ENCODE results near the gene PKNOX1. TPM values are rescaled to one million over a fixed set of nuclear protein-coding genes. Genes with fewer than 3 reads are reported as not detected.
"Not testable (repeated sequence)": the region's sequence is repeated elsewhere in the genome, so short reads cannot be mapped to it uniquely, and the experiment has no call there.

PKNOX1 gene
- total and polyA plus RNA-seq, 5 donors from 2014 or later, result 13.0 to 22.6 (median 17.1) TPM

DNA sequence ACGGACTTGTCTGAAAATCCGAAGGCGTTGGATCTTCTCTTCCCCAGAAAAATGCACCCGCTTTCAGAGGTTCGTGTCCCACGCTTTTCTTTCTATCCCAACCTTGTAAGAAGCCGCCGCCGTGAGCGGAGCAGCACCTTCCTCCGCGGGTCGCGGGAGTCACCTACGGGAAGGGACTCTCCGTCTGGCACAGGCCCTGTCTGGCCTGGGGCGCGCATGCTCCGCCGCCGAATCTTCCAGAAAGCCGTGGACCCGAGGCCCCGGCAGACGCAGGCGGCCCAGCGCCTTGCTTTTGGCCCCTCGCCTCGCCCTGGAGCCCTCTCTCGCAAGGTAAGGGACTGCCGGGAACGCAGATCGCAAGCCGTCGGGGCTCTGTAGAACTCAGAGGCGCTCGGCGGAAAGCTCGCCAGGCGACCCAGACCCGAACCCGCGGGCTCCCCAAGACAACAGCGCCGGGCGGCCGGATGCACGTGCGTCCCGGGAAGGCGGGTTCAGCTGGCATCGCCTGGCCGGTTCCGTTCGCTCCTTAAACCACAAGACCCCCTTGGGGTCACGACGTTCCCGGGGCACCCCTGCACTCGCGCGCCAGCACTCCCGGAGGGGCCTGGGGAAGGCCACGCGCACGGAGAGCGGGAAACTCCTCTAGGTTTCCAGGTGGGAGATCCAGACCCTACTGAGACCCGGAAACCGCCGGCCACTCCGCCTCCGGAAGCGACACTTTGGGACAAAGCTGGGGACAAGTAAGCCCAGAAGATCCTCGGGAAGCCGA, 100.2 kb downstream of the PKNOX1 start:
- ATAC-seq (ENCODE audit: low read depth in 2 of 2); H3K36me3 ChIP-seq (ENCODE audit: control insufficient read depth, insufficient read depth, low read length); H3K27ac Mint-ChIP-seq; H3K36me3 Mint-ChIP-seq; H3K27ac ChIP-seq (ENCODE audit: insufficient read depth, low read length, poor library complexity, severe bottlenecking); H3K4me3 ChIP-seq (ENCODE audit: low read depth, low read length); H3K4me1 Mint-ChIP-seq; H3K27me3 Mint-ChIP-seq; H3K4me1 ChIP-seq (ENCODE audit: control insufficient read depth, insufficient read depth, low read length, poor library complexity, severe bottlenecking); H3K4me3 Mint-ChIP-seq; DNase-seq; H3K27me3 ChIP-seq (ENCODE audit: control insufficient read depth, insufficient read depth, low read length); H3K9me3 Mint-ChIP-seq; H3K9me3 ChIP-seq (ENCODE audit: control insufficient read depth in 2 of 2, low read length in 2 of 2): not testable (repeated sequence)

DNA sequence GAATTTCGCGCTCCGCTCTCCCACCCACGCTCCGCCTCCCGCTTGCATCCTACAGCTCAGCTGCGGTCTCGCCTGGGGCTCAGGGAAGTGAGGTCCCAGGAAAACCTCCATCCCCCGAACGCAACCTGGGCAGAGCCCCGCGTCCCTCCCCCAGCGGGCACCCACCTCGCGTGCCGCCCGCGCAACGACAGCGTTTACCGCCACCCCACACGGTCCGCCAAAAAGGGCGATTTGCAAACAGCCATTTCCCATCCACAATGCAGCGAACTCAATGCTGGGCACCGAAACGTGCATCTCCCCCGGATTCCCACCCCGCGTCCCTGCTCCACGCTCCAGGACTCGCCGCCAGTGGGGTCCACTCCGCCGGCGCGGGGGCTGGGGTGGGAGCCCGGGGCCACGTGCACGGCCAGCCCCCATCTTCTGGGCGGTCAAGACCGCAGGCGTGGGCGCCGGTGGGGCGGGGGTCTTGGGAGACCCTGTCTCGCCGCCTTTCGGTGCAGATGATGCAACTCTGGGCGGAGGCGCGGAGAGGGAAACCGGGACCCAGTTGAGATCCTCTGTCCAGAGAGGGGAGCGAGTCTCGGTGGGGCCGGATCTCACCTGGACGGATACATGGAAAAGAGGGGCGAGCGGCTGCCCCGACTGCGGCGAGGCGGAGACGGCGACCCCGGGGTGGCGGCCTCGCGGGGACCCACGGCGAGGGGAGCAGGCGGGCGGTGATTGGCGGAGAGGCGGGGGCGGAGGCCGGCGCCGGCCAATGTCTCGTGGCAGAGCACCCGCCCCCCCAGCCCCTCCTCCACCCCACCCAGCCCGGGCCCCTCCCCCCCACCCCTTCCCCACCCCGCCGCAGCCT, 101.0 kb downstream of the PKNOX1 start, which contains the start of gene CBS:
CBS (minus strand) TSS at position 666 of the 853 bp plus-strand sequence. CDS start 3,642 bp downstream, outside the sequence.
- not testable (repeated sequence) for H3K4me3 ChIP-seq (ENCODE audit: low read depth, low read length); H3K4me3 Mint-ChIP-seq; H3K27me3 Mint-ChIP-seq; H3K36me3 Mint-ChIP-seq; H3K9me3 Mint-ChIP-seq; H3K27ac Mint-ChIP-seq; H3K4me1 Mint-ChIP-seq; ATAC-seq (ENCODE audit: low read depth in 2 of 2); H3K4me1 ChIP-seq (ENCODE audit: control insufficient read depth, insufficient read depth, low read length, poor library complexity, severe bottlenecking); DNase-seq; H3K27me3 ChIP-seq (ENCODE audit: control insufficient read depth, insufficient read depth, low read length); H3K36me3 ChIP-seq (ENCODE audit: control insufficient read depth, insufficient read depth, low read length); H3K27ac ChIP-seq (ENCODE audit: insufficient read depth, low read length, poor library complexity, severe bottlenecking); H3K9me3 ChIP-seq (ENCODE audit: control insufficient read depth in 2 of 2, low read length in 2 of 2)

DNA sequence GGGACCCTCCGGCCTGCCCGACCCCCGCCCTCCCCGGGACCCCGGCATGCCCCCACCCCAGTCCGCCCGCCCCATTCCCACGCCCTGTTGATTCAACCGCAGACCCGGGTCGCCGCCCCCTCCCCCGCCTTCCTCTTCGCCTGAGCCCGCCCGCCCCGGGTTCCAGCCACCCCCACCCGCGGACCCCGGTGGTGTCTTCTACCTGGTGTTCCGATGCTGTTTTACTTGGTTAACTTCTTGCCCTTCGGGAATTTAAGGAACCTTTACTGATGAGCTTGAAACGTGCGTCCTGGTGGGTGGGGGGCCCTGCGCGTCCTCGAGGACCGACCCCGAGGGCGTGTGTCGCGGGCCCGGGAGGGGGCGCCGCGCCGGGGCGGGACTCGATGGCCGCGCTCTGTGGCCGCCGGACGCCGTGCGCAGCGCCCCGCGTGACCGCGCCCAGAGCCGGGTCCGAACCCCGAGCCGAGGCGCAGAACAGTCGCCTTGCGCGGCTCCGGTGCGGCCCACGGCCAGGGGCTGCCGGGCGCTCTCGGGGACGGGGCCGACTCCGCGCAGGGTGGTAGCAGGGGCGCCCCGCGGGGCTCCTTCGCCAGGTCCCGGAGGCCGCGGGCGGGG, 101.8 kb downstream of the PKNOX1 start:
- not testable (repeated sequence) for H3K36me3 ChIP-seq (ENCODE audit: control insufficient read depth, insufficient read depth, low read length); H3K27me3 Mint-ChIP-seq; ATAC-seq (ENCODE audit: low read depth in 2 of 2); H3K4me1 Mint-ChIP-seq; H3K4me1 ChIP-seq (ENCODE audit: control insufficient read depth, insufficient read depth, low read length, poor library complexity, severe bottlenecking); H3K27ac Mint-ChIP-seq; H3K27me3 ChIP-seq (ENCODE audit: control insufficient read depth, insufficient read depth, low read length); H3K36me3 Mint-ChIP-seq; H3K9me3 Mint-ChIP-seq; H3K4me3 ChIP-seq (ENCODE audit: low read depth, low read length); H3K4me3 Mint-ChIP-seq; H3K27ac ChIP-seq (ENCODE audit: insufficient read depth, low read length, poor library complexity, severe bottlenecking); H3K9me3 ChIP-seq (ENCODE audit: control insufficient read depth in 2 of 2, low read length in 2 of 2); DNase-seq

DNA sequence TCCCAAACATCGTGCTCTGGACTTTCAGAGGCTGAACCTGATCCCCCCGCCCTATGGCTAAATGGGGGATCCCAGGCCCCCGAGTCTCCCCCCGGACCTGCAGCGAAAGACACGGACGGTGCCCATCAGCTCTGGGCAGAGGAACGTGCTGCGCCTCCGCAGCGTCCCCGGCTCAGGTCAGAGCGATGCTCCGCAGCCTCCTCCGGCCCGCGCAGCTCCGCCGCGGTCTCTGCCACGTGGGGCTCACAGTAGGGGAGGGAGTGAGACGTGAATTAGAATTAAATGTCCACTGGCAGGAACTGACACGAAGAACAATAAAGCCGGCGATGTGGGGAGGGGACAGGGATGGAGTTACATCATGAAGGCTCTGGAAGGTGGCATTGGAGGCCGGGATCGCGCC, 102.3 kb downstream of the PKNOX1 start:
- not testable (repeated sequence) for H3K4me1 Mint-ChIP-seq; H3K4me1 ChIP-seq (ENCODE audit: control insufficient read depth, insufficient read depth, low read length, poor library complexity, severe bottlenecking); ATAC-seq (ENCODE audit: low read depth in 2 of 2); H3K27ac ChIP-seq (ENCODE audit: insufficient read depth, low read length, poor library complexity, severe bottlenecking); H3K4me3 Mint-ChIP-seq; H3K27ac Mint-ChIP-seq; H3K27me3 ChIP-seq (ENCODE audit: control insufficient read depth, insufficient read depth, low read length); H3K36me3 Mint-ChIP-seq; DNase-seq; H3K4me3 ChIP-seq (ENCODE audit: low read depth, low read length); H3K36me3 ChIP-seq (ENCODE audit: control insufficient read depth, insufficient read depth, low read length); H3K9me3 Mint-ChIP-seq; H3K9me3 ChIP-seq (ENCODE audit: control insufficient read depth in 2 of 2, low read length in 2 of 2); H3K27me3 Mint-ChIP-seq

DNA sequence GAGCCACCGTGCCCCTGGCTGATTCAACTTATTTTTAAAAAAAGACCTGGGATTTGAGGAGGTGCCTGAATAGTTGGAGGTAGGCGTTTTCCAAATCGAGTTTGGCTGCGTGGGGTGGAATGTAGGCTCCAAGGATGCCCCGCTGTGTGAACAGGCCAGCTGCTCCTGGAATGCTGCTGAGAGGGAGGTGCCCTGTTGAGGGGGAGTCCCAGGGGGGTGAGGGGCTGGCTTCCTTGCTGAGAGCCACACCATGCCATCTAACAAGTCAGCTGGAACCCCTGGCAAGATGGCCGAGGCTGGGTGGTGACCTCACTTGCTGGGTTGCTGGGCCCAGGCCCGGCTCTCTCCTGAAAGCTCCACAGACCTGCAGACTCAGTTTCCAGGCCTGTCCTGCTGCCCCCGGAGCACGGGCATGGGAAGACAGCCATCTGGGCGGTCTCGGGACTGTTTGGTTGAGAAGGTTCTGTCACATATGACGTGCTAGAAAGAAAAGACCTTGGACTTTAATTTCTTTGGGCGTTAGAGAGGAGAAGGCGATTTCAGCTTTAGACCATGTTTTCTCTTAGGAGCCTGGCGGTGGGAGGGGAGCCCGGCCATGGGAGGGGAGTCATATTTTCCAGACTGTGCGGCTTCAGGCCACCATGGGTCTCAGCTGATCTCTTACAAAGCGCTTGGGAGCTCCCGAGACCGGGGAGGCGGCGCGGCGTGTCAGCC, 108.4 kb downstream of the PKNOX1 start:
- not testable (repeated sequence) for H3K9me3 ChIP-seq (ENCODE audit: control insufficient read depth in 2 of 2, low read length in 2 of 2); DNase-seq; H3K27ac Mint-ChIP-seq; H3K4me1 ChIP-seq (ENCODE audit: control insufficient read depth, insufficient read depth, low read length, poor library complexity, severe bottlenecking); H3K27me3 ChIP-seq (ENCODE audit: control insufficient read depth, insufficient read depth, low read length); H3K36me3 ChIP-seq (ENCODE audit: control insufficient read depth, insufficient read depth, low read length); H3K27me3 Mint-ChIP-seq; ATAC-seq (ENCODE audit: low read depth in 2 of 2); H3K4me3 ChIP-seq (ENCODE audit: low read depth, low read length); H3K4me3 Mint-ChIP-seq; H3K36me3 Mint-ChIP-seq; H3K9me3 Mint-ChIP-seq; H3K4me1 Mint-ChIP-seq; H3K27ac ChIP-seq (ENCODE audit: insufficient read depth, low read length, poor library complexity, severe bottlenecking)

Other genes starting within 250 kb of the PKNOX1 start
- gene WDR4, start 95.0 kb upstream of the PKNOX1 start, total RNA-seq, result 18.4 TPM
- 1 to 10 TPM; 5.7 to 8.8 (median 7.4) TPM for gene WDR4, start 95.0 kb upstream of the PKNOX1 start, polyA plus RNA-seq
- gene NDUFV3, start 81.3 kb upstream of the PKNOX1 start, total RNA-seq, result 18.2 TPM
- 10 to 100 TPM; 12.2 to 19.7 (median 14.4) TPM for gene NDUFV3, start 81.3 kb upstream of the PKNOX1 start, polyA plus RNA-seq
- not detected for gene ERVH48-1, start 48.9 kb upstream of the PKNOX1 start, total RNA-seq
- under 1 TPM in 2 of 4 donors, not detected in 2; 0.07 to 0.23 TPM for gene ERVH48-1, start 48.9 kb upstream of the PKNOX1 start, polyA plus RNA-seq
- not detected for gene CBS, start 101.3 kb downstream of the PKNOX1 start, total RNA-seq
- gene CBS, start 101.3 kb downstream of the PKNOX1 start, polyA plus RNA-seq, result under 1 TPM in 1 of 4 donors, not detected in 3; 0.20 TPM
- 106 TPM for gene U2AF1, start 133.0 kb downstream of the PKNOX1 start, total RNA-seq
- 10 to 100 TPM; 45.8 to 96.4 (median 69.9) TPM for gene U2AF1, start 133.0 kb downstream of the PKNOX1 start, polyA plus RNA-seq
- not detected for gene CRYAA, start 194.4 kb downstream of the PKNOX1 start, total RNA-seq
- gene CRYAA, start 194.4 kb downstream of the PKNOX1 start, polyA plus RNA-seq, result not detected

Measured in CD4-positive, CD25-positive, alpha-beta regulatory T cell (primary cell).